ENCODE data around the gene RELT. TPM values are rescaled to one million over a fixed set of nuclear protein-coding genes. Genes with fewer than 3 reads are reported as not detected.
A peak's percentile ranks its signal among the peaks of the same experiment; 100 is the strongest.

RELT gene
- total RNA-seq, 2 experiments from 2014 or later = 21.5 to 30.8 TPM

GRCh38 chr11:73388265-73389133 lies 12.3 kb downstream of the RELT start:
- no peaks in the 10 kb centered on the region; the same call in 1 of the 2 replicates for H4K20me1 ChIP-seq (ENCODE audit: insufficient read depth, low read length)

GRCh38 chr11:73389134-73389525 lies 12.9 kb downstream of the RELT start:
- H3K27ac ChIP-seq (ENCODE audit: low read depth, low read length, poor library complexity, severe bottlenecking) = no peak overlapping the region
- H3K4me1 ChIP-seq (ENCODE audit: insufficient read depth, low read length, poor library complexity, severe bottlenecking) = peaks cover 59% of the 10 kb centered on the region
- peak overlapping the region; percentile 15; the same call in 1 of the 2 replicates for H3K4me2 ChIP-seq (ENCODE audit: low read length)
- no peak overlapping the region for H3K4me3 ChIP-seq (ENCODE audit: low read depth, low read length, poor library complexity, severe bottlenecking)
- peaks cover 36% of the 10 kb centered on the region; the same call in 1 of the 2 replicates for H3K36me3 ChIP-seq (ENCODE audit: insufficient read depth, low read length)
- TF ChIP-seq EZH2phosphoT487 (IDR thresholded peaks at IDR 0.05; ENCODE audit: borderline replicate concordance, low read depth, low read length) (no peak), CTCF (conservative IDR thresholded peaks at IDR 0.05; ENCODE audit: low read length) (no peak)
- no peaks in the 10 kb centered on the region for H3K9me3 ChIP-seq (ENCODE audit: low read length)
- no peaks in the 10 kb centered on the region for H3K9me2 ChIP-seq (ENCODE audit: insufficient read depth, low read length)
- ChIA-PET POLR2A (no interaction called here), CTCF (ENCODE audit: unreplicated experiment) (no interaction called here)
- H3K79me2 ChIP-seq (ENCODE audit: insufficient read depth, low read depth, low read length) = peaks cover 28% of the 10 kb centered on the region
- BruUV-seq (replicated peaks) = no TSS peak
- DNase-seq (ENCODE audit: low spot score) = no peak
- intact Hi-C loops (cut with micrococcal nuclease; ENCODE audit: unreplicated experiment) = no loop called here
- no peak overlapping the region for H2AFZ ChIP-seq (ENCODE audit: low read length)
- H4K20me1 ChIP-seq (ENCODE audit: insufficient read depth, low read length) = no peaks in the 10 kb centered on the region

More at GRCh38 chr11:73388265-73389133, 12.3 kb downstream of the RELT start:
- DNase-seq (ENCODE audit: low spot score) = no peak
- Histone ChIP-seq H3K27ac (ENCODE audit: low read depth, low read length, poor library complexity, severe bottlenecking) (peak overlapping the region; percentile 16), H2AFZ (ENCODE audit: low read length) (no peak overlapping the region), H3K4me3 (ENCODE audit: low read depth, low read length, poor library complexity, severe bottlenecking) (no peak overlapping the region), H3K9me2 (ENCODE audit: insufficient read depth, low read length) (no peaks in the 10 kb centered on the region), H3K4me1 (ENCODE audit: insufficient read depth, low read length, poor library complexity, severe bottlenecking) (peaks cover 66% of the 10 kb centered on the region), H3K4me2 (ENCODE audit: low read length) (peak overlapping the region; percentile 87; the same call in 1 of the 2 replicates), H3K36me3 (ENCODE audit: insufficient read depth, low read length) (peaks cover 30% of the 10 kb centered on the region; the same call in 1 of the 2 replicates), H3K79me2 (ENCODE audit: insufficient read depth, low read depth, low read length) (peaks cover 35% of the 10 kb centered on the region), H3K9me3 (ENCODE audit: low read length) (no peaks in the 10 kb centered on the region)
- ChIA-PET CTCF (ENCODE audit: unreplicated experiment) (no interaction called here), POLR2A (no interaction called here)
- intact Hi-C loops (cut with micrococcal nuclease; ENCODE audit: unreplicated experiment) = no loop called here
- no peak for TF ChIP-seq EZH2phosphoT487 (IDR thresholded peaks at IDR 0.05; ENCODE audit: borderline replicate concordance, low read depth, low read length)
- no peak for TF ChIP-seq CTCF (conservative IDR thresholded peaks at IDR 0.05; ENCODE audit: low read length)
- no TSS peak for BruUV-seq (replicated peaks)

GRCh38 chr11:73389916-73390315 lies 13.7 kb downstream of the RELT start:
- Histone ChIP-seq H3K4me3 (ENCODE audit: low read depth, low read length, poor library complexity, severe bottlenecking) (no peak overlapping the region), H3K4me1 (ENCODE audit: insufficient read depth, low read length, poor library complexity, severe bottlenecking) (peaks cover 51% of the 10 kb centered on the region), H3K9me2 (ENCODE audit: insufficient read depth, low read length) (no peaks in the 10 kb centered on the region), H2AFZ (ENCODE audit: low read length) (no peak overlapping the region), H3K36me3 (ENCODE audit: insufficient read depth, low read length) (peaks cover 43% of the 10 kb centered on the region; the same call in 1 of the 2 replicates), H3K9me3 (ENCODE audit: low read length) (no peaks in the 10 kb centered on the region), H3K79me2 (ENCODE audit: insufficient read depth, low read depth, low read length) (peaks cover 26% of the 10 kb centered on the region), H4K20me1 (ENCODE audit: insufficient read depth, low read length) (no peaks in the 10 kb centered on the region), H3K27ac (ENCODE audit: low read depth, low read length, poor library complexity, severe bottlenecking) (no peak overlapping the region), H3K4me2 (ENCODE audit: low read length) (peak overlapping the region; percentile 15; the same call in 1 of the 2 replicates)
- no peak for DNase-seq (ENCODE audit: low spot score)
- ChIA-PET CTCF (ENCODE audit: unreplicated experiment) (no interaction called here), POLR2A (no interaction called here)
- TF ChIP-seq CTCF (conservative IDR thresholded peaks at IDR 0.05; ENCODE audit: low read length) (no peak), EZH2phosphoT487 (IDR thresholded peaks at IDR 0.05; ENCODE audit: borderline replicate concordance, low read depth, low read length) (no peak)
- BruUV-seq (replicated peaks) = no TSS peak
- intact Hi-C loops (cut with micrococcal nuclease; ENCODE audit: unreplicated experiment) = no loop called here
